ENCODE results near the gene NR6A1.
"Not testable (repeated sequence)": the region's sequence is repeated elsewhere in the genome, so short reads cannot be mapped to it uniquely, and the experiment has no call there.

The NR6A1 gene

DNA sequence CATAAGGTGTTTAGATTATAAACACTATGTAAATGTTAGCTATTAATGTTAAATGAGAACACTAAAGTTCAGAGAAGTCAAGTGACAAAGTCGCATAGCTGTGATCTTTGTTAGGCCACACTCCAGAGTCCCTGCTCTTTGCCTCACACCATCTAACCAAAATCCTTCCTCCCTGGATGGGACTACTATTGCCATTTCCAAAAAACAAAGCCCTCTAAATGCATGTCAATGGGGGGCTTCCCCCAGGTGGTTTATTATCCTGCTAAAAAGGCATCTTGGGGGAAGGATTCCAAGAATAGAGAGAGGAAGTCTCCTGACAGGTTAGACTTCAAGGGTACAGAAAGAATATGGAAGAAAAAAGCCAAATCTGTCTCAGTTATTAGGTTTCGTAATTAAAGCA is 10.4 kb downstream of the NR6A1 start:
- DNase-seq (ENCODE audit: low read depth): no peak

DNA sequence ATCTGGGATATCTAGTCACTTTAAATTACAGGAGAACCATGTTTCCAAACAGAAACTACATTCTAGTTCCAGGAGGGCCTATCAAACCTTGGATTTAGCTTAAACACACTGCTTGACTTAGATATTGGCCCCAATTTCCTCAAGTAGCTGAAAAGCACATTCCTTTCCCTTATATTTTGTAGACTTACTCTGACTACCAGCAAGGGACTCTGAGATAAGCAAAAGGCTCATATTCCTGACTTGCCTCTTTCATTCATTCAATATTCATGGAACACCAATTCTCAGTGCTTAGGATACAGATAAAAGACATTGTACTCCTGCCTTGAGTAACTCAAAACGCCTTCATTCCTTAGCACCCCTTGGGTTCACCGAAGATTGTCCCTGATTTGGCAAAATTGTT is 11.8 kb downstream of the NR6A1 start:
- DNase-seq (ENCODE audit: low read depth): no peak

GRCh38 chr9:124758691-124759090 is 12.4 kb downstream of the NR6A1 start:
- DNase-seq (ENCODE audit: low read depth): no peak

GRCh38 chr9:124758061-124758460 is 13.1 kb downstream of the NR6A1 start:
- DNase-seq (ENCODE audit: low read depth): no peak

- DNase-seq (ENCODE audit: low read depth): no peak
Measured at GRCh38 chr9:124757616-124758015, 13.5 kb downstream of the NR6A1 start.

DNA sequence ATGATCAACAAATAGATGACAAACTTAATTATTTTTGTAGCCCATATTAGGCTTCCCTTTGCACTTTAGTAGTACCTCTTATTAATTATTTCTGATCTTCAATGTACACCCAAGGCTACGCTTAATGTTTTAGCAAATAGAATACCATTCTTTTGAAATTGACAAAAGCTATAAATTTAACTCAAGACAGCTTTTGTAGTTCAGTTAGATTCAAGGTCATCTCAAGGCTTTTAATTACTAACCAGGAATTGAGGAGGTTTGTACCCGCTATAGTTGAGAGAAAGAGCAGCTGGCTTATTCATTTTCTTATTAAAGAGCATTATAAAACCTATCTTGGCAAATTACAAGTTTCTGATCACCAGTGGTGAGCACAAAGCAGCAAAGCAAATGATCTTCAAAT is 15.1 kb downstream of the NR6A1 start:
- DNase-seq (ENCODE audit: low read depth): no peak

DNA sequence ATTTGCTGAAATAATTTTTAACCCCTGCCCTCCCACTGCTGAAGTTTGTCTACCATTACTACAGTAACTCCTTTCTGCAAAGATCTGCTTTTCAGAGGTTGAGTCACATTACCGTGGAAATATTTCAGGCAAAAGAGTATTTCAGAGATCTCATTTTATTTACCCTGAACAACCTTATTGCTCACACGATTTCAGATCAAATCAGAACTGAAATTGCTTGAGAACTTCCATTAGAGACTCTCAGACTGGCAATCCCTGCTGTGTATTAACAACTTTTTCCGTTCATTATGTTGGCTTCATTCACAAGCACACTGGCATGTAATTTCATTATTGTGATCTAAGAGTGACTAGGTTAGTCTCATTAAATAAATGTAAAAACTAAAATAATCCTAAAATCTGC is 16.1 kb downstream of the NR6A1 start:
- DNase-seq (ENCODE audit: low read depth): no peak

GRCh38 chr9:124754289-124754688 is 16.8 kb downstream of the NR6A1 start:
- no peak for DNase-seq (ENCODE audit: low read depth)

GRCh38 chr9:124752967-124753366 is 18.1 kb downstream of the NR6A1 start:
- no peak for DNase-seq (ENCODE audit: low read depth)

DNA sequence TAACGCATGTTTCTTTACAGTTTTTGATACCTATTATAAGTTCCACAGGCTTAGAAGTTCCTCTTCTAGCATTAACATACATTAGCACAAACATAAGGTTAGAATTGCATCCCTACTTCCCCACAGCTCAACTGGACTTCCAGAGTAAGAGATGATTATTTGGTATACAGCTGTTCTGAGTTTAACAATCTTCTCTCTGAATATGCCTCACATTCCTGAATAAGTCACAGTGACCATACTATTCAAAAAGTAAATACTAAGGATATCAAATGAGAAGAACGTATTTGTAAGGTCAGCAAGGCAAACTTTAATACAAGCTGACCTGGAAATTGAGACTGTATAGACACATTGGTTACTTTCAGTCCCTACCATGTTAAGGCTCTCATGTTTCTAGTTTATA is 21.3 kb downstream of the NR6A1 start:
- no peak for DNase-seq (ENCODE audit: low read depth)

DNA sequence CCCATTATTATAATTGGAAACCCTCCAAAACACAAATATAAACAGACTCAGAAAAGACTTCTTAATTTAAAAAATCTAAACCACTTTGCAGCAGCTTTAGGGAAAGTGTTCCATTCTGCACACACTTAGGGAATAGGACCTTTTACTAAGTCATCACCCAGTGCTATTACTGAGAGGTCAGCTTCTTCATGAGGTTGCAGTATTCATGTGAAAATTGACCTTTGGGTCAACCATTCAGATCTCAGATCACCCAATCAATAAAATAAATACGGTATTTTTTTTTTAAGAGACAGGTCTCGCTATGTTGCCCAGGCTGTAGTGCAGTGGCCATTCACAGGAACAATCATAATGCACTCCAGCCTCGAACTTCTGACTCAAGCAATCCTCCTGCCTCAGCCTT is 21.8 kb downstream of the NR6A1 start:
- DNase-seq (ENCODE audit: low read depth): no peak

GRCh38 chr9:124747065-124747464 is 24.0 kb downstream of the NR6A1 start:
- DNase-seq (ENCODE audit: low read depth): no peak

- DNase-seq (ENCODE audit: low read depth): no peak
Measured at GRCh38 chr9:124743686-124744348, 27.3 kb downstream of the NR6A1 start.

- DNase-seq (ENCODE audit: low read depth): no peak
Measured at GRCh38 chr9:124742940-124743339, 28.2 kb downstream of the NR6A1 start.

DNA sequence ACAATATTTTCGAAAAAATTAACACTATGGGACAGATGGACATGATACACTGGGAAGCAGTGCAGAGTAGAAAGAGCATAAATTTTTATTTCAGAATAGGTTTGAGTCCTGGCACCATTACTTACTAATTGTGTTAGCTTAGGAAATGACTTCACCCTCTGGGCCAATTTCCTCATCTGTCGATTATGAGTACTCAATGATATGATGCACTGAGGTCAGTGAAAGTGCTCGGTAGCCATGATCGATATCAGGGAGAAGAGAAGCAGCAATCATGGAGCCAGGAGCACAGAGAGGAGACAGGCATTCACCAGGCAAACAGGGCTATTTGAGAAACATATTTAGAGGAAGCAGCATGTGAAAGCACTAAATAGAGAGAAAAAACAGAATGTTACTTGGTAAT is 29.4 kb downstream of the NR6A1 start:
- DNase-seq (ENCODE audit: low read depth): no peak

GRCh38 chr9:124741149-124741548 is 30.0 kb downstream of the NR6A1 start:
- DNase-seq (ENCODE audit: low read depth): no peak

DNA sequence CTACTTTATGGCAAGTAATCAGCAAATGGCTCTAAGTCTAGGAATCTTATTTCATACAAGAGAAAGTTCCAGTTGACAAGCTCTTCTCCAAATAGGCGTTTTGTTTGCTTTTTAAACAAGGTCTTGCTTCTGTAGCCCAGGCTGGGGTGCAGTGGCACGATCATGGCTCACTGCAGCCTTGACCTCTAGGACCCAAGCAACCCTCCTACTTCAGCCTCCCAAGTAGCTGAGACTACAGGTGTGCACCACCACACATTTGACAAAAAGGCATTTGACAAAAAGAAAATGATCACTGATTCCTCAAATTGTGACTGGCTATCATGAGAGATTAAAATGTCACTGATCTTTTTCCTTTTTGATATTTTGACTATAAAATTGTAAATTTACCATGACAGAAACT is 31.8 kb downstream of the NR6A1 start:
- DNase-seq (ENCODE audit: low read depth): no peak

DNA sequence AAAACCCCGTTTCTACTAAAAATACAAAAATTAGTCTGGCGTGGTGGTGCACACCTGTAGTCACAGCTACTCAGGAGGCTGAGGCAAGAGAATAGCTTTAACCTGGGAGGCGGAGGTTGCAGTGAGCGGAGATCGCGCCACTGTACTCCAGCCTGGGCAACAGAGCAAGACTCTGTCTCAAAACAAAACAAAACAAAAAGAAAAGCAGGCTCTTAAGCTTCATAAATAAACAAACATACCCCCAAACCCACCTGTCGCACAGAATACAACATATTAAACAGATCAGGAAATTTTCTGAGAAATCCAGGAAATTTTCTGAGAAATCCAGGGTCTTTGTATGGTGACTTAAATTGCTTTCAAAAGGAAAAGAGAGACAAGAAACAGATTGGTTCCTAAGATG is 33.0 kb downstream of the NR6A1 start:
- DNase-seq (ENCODE audit: low read depth): not testable (repeated sequence)

- DNase-seq (ENCODE audit: low read depth): no peak
Measured at GRCh38 chr9:124735121-124735520, 36.0 kb downstream of the NR6A1 start.

DNA sequence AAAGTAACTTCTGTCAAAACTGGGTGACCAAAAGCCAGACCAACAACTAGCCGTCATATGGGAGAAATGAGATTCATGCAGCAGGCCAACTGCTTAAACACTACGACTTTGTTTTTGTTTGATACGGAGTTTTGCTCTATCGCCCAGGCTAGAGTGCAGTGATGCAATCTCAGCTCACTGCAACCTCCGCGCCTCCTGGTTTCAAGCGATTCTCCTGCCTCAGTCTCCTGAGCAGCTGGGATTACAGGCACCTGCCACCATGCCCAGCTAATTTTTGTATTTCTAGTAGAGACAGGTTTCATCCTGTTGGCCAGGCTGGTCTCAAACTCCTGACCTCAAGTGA is 36.4 kb downstream of the NR6A1 start:
- not testable (repeated sequence) for DNase-seq (ENCODE audit: low read depth)

GRCh38 chr9:124733964-124734740 is 37.0 kb downstream of the NR6A1 start:
- DNase-seq (ENCODE audit: low read depth): no peak

DNA sequence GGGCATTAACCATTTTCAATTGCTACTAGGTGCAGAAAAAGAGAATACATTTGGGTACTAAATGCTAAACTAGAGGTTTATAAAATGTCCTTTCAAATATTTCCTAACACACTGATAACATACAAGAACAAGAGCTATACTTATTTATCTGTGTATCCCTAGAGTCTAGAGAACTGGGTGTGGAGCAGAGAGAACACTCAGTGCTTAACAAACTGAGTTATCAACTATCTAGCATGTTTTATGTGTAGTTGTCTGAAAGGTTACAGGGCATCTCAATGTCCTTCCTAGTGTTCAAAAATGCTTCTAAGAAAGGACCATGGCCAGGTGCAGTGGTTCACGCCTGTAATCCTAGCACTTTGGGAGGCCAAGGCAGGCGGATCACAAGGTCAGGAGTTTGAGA is 40.3 kb downstream of the NR6A1 start:
- no peak for DNase-seq (ENCODE audit: low read depth)

GRCh38 chr9:124726886-124727285 is 44.2 kb downstream of the NR6A1 start:
- no peak for DNase-seq (ENCODE audit: low read depth)

DNA sequence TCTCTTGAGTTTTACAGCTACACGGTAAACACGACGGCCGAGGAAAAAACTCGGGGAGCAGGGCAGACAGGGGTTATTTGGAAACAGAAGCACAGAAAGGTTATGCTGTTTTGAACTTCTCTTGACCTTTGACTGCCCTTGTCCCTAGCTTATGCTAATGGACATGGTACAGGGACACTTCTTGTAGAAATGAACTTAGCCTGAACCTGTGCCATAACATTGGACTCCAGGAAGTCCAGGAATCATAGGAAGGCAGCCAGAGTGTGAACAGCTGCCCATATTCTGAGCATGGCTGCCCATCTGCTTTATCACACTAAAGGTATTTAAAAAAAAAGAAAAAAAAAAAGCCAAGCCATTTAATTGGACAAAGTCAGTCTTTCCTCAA is 46.1 kb downstream of the NR6A1 start:
- no peak for DNase-seq (ENCODE audit: low read depth)
